ENCODE measurements around the gene VSIG10L. TPM values are rescaled to one million over a fixed set of nuclear protein-coding genes. Genes with fewer than 3 reads are reported as not detected.

VSIG10L gene
- total RNA-seq = 1.4 and 2.4 TPM in 2 replicates

DNA sequence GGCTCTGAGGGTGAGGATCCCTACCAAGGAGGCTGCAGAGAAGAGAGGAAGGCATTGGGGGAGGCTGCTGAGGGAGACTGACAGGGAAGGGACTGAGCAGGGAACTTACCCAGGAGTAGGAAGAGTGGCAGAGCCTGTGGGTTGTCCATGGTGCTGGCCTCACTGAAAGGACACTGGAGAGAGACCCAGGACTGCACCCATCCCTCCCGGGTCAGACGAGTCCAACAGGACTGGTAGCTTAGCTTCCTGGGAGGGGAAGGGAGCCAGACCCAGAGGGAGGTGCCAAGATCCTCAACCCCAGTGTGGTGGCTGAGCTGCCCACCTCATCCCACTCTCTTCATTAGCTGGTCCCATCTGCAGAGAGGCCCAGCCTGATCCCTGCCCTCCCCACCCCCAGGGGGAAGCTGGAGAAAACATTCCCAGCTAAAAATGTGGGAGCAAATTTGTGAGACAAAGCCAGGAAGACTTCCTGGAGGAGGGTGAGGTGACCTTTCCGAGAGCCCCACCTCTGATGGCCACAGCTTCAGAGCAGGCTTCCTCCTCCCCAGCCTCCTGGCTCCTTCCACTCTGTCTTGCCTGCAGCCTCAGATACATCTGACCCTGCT is at the start of gene VSIG10L:
Gene VSIG10L (minus strand): TSS at position 164 of the 605 bp plus-strand sequence. CDS start 15 bp downstream, at position 149.

DNA sequence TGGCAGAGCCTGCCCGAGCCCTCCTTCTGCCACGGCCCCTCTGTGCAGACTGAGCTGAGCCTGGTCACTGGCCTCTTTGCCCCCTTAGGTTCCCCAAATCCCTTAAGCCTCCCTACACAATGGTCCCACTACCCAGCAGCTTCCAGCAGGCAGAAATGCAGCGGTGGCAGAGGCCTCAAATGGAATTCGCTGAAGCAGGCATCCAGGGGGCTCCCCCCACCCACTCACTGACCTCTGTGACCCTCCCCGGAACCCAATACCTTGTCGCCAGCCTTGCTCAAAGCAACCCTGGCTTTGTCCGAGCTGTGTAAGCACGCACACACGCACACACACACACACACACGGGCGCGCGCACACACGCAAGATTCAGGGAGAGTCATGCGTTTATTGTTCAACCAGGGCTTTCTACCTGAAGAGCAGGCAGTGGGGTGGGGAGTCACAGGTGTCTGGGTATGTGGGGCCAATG is 46.0 kb upstream of the VSIG10L start, which contains the start of gene LIM2:
Gene LIM2 (minus strand): TSS at position 51 of the 466 bp plus-strand sequence. CDS start 531 bp downstream, outside the sequence.

DNA sequence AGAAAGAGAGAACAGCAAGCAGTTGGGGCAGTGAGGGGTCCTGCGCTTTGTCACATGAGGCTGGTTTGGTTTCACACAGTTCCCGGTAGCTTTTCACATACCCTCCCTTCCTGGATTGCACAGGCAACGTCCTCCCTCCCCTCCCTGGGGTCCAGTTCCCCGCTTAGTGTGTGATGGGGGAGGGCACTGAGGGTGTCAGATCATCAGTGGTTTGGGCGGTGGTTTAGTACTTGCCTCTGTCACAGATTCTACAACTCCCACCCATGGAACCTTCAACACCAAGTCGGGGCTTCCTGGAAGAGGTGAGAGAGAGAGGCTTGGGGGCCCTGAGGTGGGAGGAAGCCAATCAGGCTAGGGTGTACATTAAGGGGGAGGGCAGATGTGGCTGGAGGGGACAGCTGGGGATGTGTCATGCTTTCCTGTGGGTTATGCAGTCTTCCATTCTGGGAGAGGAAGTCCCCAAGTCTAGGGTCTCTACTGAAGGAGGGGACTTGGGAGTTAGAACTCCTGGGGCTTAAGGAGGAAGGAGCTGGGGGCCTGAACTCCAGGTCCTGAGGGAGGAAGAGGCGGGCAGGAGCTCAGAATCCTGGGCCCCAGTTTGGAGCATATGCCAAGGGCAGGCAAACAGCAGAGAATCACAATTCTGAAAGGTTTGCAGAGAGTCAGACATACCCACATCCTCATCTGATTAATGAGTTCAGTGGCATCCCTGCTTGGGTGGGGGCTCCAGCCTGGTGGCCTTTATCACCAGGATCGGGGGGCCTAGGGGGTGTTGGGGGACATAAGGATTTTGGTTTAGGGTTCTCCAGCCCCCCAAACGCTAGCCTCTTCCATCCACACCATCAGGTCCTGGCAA is 30.9 kb upstream of the VSIG10L start, which contains the start of gene NKG7:
Gene NKG7 (minus strand): TSS at position 6 of the 856 bp plus-strand sequence. CDS start 119 bp downstream, outside the sequence.

DNA sequence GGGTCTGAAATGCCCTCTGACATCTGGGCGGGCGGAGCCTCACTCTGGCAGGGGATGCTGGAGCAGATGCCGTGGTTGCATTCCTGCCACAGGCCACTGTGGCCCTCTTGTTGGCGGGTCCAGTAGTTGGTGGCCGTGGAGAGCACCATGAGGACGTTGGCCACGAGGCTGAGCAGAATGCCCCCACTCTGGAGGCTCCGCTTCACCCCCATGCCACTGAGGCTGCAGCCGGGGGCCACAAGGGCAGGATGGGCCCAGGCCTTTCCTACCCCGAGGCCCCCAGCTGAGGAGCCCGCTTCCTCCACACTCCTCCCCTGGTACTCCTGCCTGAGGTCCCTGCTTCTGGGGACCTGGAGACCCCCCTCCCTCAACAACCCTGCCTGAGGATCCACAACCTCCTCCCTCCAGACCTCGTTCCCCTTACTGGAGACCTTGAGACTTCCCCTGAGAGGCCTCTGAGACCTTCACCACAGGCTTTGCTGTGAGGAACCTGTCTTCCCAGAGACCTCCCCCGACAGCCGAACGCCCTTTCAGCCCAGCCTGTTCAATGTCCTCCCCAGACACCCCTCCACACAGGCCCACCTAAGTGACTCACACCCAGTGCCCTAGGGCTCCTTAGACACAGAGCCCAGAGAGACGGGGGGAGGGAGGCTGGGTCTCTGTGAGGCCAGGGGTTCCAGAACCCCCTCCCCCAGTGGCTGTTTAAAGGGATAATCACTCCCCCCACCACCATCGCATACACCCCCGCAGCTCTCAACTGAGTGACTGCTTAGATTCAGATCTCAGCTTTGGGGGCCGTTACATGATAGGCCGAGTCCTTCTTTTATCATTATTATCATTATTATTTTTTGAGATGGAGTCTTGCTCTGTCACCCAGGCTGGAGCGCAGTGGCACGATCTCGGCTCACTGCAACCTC is 26.7 kb upstream of the VSIG10L start, which contains the start of gene CLDND2:
Gene CLDND2 (minus strand): TSS at position 638 of the 917 bp plus-strand sequence. CDS start 426 bp downstream, at position 212.

DNA sequence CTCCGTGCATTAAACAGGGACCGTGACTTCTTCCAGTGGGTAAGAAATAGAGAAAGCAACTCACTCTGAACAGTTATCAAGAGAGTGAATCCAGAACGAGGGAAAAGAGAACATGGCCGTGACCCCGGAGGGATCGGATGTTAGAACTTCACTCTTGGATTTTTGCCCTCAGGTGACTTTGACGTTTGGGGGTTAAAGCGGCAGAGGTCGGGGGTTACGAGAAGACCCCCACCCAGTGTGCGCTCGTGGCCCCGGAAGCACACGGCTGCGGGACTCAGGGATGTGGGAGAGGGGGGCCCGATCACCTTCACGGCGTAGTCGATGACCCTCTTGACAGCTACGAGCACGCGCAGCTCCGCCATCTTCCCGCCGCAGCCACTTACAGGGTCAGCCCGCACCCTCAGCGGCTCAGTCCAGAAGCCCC is 24.0 kb upstream of the VSIG10L start, which contains the start of gene ETFB:
Gene ETFB (minus strand): TSS at position 424 of the 424 bp plus-strand sequence. CDS start 62 bp downstream, at position 362.

DNA sequence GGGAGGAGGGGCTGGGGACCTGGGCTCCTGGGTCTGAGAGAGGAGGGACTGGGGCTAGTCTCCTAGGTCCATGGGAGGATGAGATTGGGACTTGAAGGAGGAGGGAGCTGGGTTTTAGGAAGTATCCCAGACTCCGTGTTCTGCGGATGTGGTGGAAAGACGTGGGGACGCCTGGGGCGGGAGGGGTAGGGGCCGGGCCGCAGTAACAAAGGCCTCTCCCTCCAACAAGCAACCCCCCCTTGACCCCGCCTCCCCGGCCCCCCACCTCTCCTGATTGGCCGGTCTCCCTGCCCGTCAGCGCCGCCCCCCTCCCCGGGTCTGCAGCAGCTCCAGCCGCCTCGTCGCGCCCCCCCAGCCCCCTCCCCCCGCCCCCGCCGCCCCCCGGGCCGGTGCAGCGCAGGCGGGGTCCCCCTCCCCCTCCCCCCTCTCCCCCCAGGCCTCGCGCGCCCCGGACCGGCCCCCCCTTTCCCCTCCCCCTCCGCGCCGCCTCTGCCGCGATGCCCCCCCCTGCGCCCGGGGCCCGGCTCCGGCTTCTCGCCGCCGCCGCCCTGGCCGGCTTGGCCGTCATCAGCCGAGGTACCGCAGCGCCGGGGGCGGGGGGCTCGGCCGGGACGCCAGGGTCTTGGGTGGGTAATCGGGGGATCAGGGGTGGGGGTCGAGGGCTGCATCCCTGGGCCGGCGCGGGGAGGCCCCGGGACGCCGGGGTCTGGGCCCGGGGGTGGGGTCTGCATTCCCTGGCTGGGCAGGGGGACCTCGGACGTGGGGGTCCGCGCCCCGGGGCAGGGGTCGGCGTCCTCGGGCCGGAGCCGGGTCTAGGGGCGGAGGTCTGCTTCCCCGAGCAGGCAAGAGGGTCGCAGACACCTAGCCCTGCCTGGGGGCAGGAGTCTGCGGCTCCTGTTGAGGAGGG is 30.3 kb downstream of the VSIG10L start, which contains the start of gene IGLON5:
Gene IGLON5 (plus strand): TSS at position 294 of the 907 bp plus-strand sequence. CDS start 204 bp downstream, at position 498.

Other genes starting within 250 kb of the VSIG10L start
- 6.3 and 7.9 TPM in 2 replicates for gene CTU1, start 233.7 kb downstream of the VSIG10L start, total RNA-seq
- gene SIGLEC9, start 217.2 kb downstream of the VSIG10L start, total RNA-seq = not detected in 2 replicates
- gene SIGLEC7, start 199.8 kb downstream of the VSIG10L start, total RNA-seq = not detected in 2 replicates
- gene CD33, start 117.1 kb downstream of the VSIG10L start, total RNA-seq = not detected in 2 replicates
- not detected in 2 replicates for gene SIGLECL1, start 91.1 kb downstream of the VSIG10L start, total RNA-seq
- gene IGLON5, start 30.5 kb downstream of the VSIG10L start, total RNA-seq = not detected in 2 replicates
- 42.9 and 82.1 TPM in 2 replicates for gene ETFB, start 24.2 kb upstream of the VSIG10L start, total RNA-seq
- gene CLDND2, start 26.9 kb upstream of the VSIG10L start, total RNA-seq = not detected in 2 replicates
- not detected in 2 replicates for gene NKG7, start 30.5 kb upstream of the VSIG10L start, total RNA-seq
- not detected in 2 replicates for gene LIM2, start 45.8 kb upstream of the VSIG10L start, total RNA-seq
- gene C19orf84, start 48.5 kb upstream of the VSIG10L start, total RNA-seq = 0.43 TPM in 1 of 2 replicates, not detected in the other
- under 0.01 TPM in 1 of 2 replicates, not detected in the other for gene SIGLEC10, start 75.5 kb upstream of the VSIG10L start, total RNA-seq
- gene SIGLEC8, start 116.3 kb upstream of the VSIG10L start, total RNA-seq = not detected in 2 replicates
- not detected in 2 replicates for gene CEACAM18, start 136.4 kb upstream of the VSIG10L start, total RNA-seq
- not detected in 2 replicates for gene SIGLEC12, start 159.7 kb upstream of the VSIG10L start, total RNA-seq
- not detected in 2 replicates for gene SIGLEC6, start 189.5 kb upstream of the VSIG10L start, total RNA-seq
- 5.5 and 6.4 TPM in 2 replicates for gene ZNF175, start 229.1 kb upstream of the VSIG10L start, total RNA-seq